GM18502 (cell line): ENCODE data around the gene DDX10.
"Not testable (repeated sequence)": the region's sequence is repeated elsewhere in the genome, so short reads cannot be mapped to it uniquely, and the experiment has no call there.

ENCODE experiments used
- ATAC-seq: cut with Tn5 transposase; IDR thresholded peaks from one replicate; pipeline ENCODE4 v1.9.1; 2021; ENCODE audit warnings: mild to moderate bottlenecking; ENCODE audit not compliant: unreplicated experiment, poor library complexity

Gene DDX10

GRCh38 chr11:108654100-108654499 is 10.8 kb upstream of the DDX10 start:
- not testable (repeated sequence) for ATAC-seq

GRCh38 chr11:108654994-108655631 is 9.8 kb upstream of the DDX10 start:
- ATAC-seq: no peak

GRCh38 chr11:108662700-108663099 is 2.2 kb upstream of the DDX10 start:
- ATAC-seq: no peak

- ATAC-seq: peak; percentile 34
Measured at GRCh38 chr11:108663154-108663877, 1.6 kb upstream of the DDX10 start.

- no peak for ATAC-seq
Measured at GRCh38 chr11:108666373-108666772, 1.5 kb downstream of the DDX10 start.

- no peak for ATAC-seq
Measured at GRCh38 chr11:108669286-108669685, 4.4 kb downstream of the DDX10 start.

GRCh38 chr11:108669711-108670110 is 4.8 kb downstream of the DDX10 start:
- ATAC-seq: no peak

GRCh38 chr11:108670451-108670850 is 5.6 kb downstream of the DDX10 start:
- ATAC-seq: no peak

GRCh38 chr11:108672113-108672512 is 7.2 kb downstream of the DDX10 start:
- no peak for ATAC-seq

- no peak for ATAC-seq
Measured at GRCh38 chr11:108672786-108673185, 7.9 kb downstream of the DDX10 start.

GRCh38 chr11:108679045-108679444 is 14.2 kb downstream of the DDX10 start:
- no peak for ATAC-seq

GRCh38 chr11:108680271-108680670 is 15.4 kb downstream of the DDX10 start:
- no peak for ATAC-seq

- no peak for ATAC-seq
Measured at GRCh38 chr11:108685419-108686130, 20.7 kb downstream of the DDX10 start.

GRCh38 chr11:108693852-108694251 is 29.0 kb downstream of the DDX10 start:
- no peak for ATAC-seq

- no peak for ATAC-seq
Measured at GRCh38 chr11:108694846-108695245, 30.0 kb downstream of the DDX10 start.

- peak; percentile 88 for ATAC-seq
Measured at GRCh38 chr11:108697872-108698473, 33.1 kb downstream of the DDX10 start.

- ATAC-seq: peak; percentile 63
Measured at GRCh38 chr11:108698844-108699642, 34.2 kb downstream of the DDX10 start.

- ATAC-seq: no peak
Measured at GRCh38 chr11:108703916-108704315, 39.0 kb downstream of the DDX10 start.

GRCh38 chr11:108705061-108705460 is 40.2 kb downstream of the DDX10 start:
- no peak for ATAC-seq

- ATAC-seq: no peak
Measured at GRCh38 chr11:108708173-108708572, 43.3 kb downstream of the DDX10 start.
